ENCODE measurements around the gene SF3A2. TPM values are rescaled to one million over a fixed set of nuclear protein-coding genes. Genes with fewer than 3 reads are reported as not detected.
"Not testable (repeated sequence)": the region's sequence is repeated elsewhere in the genome, so short reads cannot be mapped to it uniquely, and the experiment has no call there.

The SF3A2 gene
- polyA plus RNA-seq, 1 donor = 66.1 TPM

DNA sequence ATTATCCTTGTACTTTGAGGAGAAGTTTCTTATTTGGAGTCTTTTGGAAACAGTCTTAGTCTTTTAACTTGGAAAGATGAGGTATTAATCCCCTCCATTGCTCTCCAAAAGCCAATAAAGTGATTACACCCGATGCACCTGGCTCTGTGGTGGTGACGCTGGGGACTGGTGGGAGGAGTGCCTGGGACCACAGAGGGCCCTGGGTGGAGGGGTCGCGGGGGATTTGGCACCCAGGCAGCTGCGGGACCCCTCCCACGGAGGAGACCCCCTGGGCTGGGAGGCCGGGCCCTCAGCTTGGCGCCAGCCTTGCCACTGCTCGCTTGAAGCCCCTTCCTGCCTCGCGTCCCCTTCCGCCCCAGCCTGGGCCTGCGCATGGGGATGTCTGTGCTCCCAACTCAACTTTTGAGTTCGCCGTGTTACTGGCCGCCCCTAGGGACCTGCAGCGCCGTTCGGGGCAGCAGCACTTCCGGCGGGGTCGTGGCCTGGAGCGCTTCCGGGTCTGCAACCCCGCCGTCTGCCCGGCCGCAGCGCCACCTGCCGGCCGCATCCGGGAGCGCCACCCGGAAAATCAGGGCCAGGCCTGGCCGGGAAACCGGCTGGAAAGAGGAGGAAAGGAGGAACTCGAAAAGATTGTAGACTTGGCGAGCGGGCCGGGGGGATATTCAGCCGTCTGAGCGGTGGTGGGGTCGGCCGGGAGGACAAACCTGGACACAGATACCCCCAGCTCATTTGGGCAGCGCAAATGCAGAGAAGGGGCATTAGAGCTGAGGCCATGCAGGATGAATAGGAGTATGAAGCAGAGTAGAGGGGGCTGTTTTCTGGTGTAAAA is 36.9 kb downstream of the SF3A2 start:
- no peak for DNase-seq

DNA sequence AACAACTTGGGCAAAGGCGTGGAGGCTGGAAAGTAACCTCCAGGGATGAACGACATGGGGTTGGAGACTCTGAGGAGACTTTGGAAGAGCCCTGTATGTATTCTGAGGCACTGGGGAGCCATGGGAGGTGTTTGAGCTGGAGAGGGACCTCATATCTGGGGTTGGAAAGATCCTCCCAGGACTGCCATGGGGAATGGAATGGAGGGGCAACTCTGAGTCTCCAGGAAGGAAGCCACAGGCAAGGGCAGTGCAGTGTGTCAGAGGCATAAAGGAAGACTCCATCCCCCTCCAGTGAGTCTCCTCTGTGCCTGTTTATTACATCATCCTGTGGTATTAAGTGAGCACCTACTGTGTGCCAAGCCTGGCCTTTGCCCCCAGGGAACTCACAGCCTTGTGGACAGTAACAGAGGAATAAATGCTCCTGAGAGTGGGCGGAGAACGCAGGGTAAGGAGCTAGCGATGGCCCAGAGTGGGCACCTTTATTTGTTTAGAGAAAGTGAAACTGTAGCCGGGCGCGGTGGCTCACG is 37.6 kb downstream of the SF3A2 start:
- no peak for DNase-seq

DNA sequence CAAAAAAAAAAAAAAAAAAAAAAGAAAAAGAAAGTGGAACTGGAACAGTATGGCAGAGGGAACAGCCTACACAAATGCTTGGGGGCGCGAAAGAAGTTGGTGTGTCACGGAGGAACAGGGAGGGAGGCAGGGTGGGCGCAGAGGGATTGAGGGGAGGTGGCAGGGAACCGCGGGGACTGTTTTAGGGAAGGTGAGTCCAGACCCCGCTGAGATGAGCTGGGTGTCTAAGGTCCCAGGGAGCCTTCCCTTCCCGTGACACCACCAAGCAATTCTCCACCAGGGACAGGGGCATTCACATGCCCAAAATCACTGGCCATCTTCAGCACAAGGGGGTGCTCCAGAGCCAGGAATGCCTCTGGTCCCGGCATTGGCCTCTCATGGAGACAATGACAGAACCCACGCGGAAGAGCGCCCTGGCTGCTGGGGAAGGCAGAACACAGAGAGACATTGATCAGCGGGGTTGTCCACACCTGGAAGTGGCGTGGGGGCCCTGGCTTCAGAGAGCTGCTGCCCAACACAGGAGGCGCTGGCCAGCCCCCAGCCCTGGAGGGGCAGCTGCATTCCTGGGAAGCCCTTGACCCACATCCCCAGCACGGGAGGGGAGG is 38.4 kb downstream of the SF3A2 start:
- DNase-seq = no peak

- no peak for DNase-seq
Measured at GRCh38 chr19:2275588-2276428, 39.2 kb downstream of the SF3A2 start.

GRCh38 chr19:2276429-2276986 is 39.9 kb downstream of the SF3A2 start:
- DNase-seq = no peak

GRCh38 chr19:2277138-2277537 is 40.5 kb downstream of the SF3A2 start:
- no peak for DNase-seq

GRCh38 chr19:2278459-2279158 is 42.0 kb downstream of the SF3A2 start:
- no peak for DNase-seq

DNA sequence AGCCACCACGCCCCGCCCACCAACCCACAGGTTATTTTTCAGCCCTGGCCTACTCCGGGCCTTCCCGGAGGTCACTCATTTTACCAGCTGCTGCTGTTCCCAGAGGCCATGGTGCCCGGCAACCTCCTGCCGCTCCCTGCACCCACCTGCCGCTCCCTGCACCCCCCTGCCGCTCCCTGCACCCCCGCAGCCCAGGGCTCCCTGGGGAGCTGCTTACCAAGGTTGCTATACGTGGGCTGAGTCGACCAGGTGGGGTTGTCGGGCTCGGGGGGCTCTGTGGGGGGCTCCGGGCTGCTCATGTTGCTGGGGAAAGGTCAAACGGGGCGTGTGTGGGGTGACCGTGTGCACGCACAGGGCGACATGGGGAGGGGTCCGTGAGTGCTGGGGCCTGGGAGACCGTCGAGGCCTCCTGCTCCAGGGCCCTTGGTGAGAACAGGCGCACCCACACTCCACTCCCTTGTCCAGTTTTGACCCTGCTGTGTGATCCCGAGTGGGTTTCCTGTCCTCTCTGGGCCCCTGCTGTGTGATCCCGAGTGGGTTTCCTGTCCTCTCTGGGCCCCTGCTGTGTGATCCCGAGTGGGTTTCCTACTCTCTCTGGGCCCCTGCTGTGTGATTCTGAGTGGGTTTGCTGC is 44.1 kb downstream of the SF3A2 start:
- no peak for DNase-seq

DNA sequence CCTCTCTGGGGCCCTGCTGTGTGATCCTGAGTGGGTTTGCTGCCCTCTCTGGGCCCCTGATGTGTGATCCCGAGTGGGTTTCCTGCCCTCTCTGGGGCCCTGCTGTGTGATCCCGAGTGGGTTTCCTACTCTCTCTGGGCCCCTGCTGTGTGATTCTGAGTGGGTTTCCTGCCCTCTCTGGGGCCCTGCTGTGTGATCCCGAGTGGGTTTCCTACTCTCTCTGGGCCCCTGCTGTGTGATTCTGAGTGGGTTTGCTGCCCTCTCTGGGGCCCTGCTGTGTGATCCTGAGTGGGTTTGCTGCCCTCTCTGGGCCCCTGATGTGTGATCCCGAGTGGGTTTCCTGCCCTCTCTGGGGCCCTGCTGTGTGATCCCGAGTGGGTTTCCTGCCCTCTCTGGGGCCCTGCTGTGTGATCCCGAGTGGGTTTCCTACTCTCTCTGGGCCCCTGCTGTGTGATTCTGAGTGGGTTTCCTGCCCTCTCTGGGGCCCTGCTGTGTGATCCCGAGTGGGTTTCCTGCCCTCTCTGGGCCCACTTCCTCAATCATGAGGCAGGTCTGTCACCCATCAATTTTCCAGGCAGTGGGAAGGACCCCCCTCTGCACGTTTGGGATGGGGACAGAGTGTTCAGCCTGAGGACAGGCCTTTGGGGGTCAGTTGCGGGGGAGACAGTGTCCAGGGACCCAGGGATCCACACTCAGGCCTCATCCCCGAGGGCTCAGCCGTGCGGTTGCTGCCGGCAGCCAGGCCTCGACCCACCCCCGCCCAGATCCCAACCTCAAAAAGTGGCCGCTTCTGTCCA is 44.8 kb downstream of the SF3A2 start:
- not testable (repeated sequence) for DNase-seq

GRCh38 chr19:2282062-2282861 is 45.6 kb downstream of the SF3A2 start, which contains the start of gene PEAK3:
Gene PEAK3 (minus strand): TSS chr19:2282175. CDS start chr19:2280931, 1,244 bp downstream.
- no peak for DNase-seq

GRCh38 chr19:2282862-2283237 is 46.2 kb downstream of the SF3A2 start:
- DNase-seq = no peak

DNA sequence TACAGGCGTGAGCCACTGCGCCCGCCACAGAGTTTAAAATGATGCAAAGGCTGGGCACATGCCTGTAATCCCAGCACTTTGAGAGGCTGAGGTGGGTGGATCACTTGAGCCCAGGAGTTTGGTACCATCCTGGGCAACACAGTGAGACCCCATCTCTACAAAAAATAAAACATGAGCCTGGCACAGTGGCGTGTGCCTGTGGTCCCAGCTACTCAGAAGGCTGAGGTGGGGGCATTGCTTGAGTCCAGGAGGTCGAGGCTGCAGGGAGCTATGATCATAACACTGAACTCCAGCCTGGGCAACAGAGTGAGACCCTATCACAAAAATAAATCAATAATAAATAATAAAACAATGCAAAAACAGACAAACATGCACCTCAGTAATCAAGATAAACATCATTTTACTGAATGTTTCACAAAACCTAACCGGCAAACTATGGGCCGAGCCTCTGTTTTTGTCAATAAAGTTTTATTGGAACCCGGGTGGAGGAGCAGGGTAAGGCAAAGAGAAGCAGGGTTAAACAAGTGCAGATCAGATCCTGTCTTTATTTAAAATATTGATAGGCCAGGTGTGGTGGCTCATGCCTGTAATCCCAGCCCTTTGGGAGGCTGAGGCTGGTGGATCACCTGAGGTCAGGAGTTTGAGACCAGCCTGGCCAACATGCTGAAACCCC is 47.3 kb downstream of the SF3A2 start:
- DNase-seq = no peak

- DNase-seq = no peak
Measured at GRCh38 chr19:2286402-2287140, 49.9 kb downstream of the SF3A2 start.

GRCh38 chr19:2287585-2288337 is 51.1 kb downstream of the SF3A2 start:
- no peak for DNase-seq

DNA sequence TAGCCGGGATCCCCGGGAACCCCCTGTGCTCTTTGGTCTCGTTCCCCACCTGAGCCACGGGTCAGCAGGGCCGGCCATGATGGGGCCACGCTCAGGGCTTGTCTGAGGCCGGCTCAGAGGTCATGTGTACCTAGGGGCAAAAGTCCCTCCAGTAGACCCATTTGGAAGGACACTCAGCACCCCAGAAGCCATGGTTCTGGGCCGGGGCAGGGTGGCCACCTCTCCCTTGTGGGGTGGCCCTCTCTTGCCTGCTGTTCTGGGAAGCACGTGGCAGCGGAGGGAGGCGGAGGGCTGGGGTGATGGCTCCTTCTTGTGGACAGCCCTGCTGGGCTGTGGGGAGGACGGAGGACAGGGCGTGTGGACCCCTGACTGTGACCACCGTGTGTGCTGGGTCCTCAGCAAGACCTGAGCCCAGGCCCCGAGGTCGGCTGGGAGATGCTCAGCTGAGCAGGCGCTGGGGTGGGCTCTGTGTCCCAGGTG is 51.8 kb downstream of the SF3A2 start:
- DNase-seq = no peak

DNA sequence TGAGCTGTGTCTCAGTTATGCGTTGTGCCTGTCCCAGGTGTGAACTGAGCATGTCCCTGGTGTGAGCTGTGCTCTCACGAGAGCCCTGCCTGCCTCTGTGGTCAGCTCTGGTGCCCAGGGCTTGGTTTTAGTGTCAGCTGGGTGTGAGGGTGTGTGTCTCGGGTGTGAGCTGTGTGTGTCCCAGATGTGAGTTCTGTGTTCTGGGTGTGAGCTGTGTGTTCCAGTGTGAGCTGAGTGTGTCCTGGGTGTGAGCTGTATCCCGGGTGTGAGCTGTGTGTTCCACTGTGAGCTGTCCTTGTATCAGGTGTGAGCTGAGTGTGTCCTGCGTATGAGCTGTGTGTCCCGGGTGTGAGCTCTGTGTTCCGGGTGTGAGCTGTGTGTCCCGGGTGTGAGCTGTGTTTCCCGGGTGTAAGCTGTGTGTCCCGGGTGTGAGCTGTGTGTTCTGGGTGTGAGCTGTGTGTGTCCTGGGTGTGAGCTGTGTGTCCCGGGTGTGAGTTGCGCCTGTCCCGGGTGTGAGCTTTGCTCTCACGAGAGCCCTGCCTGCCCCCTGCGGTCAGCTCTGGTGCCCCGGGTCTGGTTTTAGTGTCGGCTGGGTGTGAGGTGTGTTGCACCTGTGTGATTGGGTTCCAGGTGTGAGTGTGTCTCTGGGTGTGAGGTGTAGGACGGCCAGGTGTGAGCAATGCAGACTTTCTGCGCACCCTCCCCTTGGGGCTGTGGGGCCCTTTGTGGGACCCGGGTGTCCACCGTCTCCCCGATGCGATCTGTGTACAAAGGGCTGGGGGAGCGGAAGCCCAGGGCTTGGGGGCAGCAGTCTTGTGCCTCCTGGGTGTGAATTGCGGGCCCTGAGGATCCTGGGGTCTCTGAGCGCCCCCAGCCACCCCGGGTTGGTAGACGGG is 52.4 kb downstream of the SF3A2 start:
- DNase-seq = no peak
